ENCODE measurements around the gene SAG. TPM values are rescaled to one million over a fixed set of nuclear protein-coding genes. Genes with fewer than 3 reads are reported as not detected.

The SAG gene
- total and polyA plus RNA-seq, 2 experiments from 2014 or later: 0.47 TPM; not detected in 1

GRCh38 chr2:233285921-233286320, 21.7 kb upstream of the SAG start:
- no peak for TF ChIP-seq EZH2phosphoT487 (IDR thresholded peaks at IDR 0.05; ENCODE audit: low read depth, severe bottlenecking, unreplicated experiment)
- no peak for TF ChIP-seq EZH2 (IDR thresholded peaks at IDR 0.05; ENCODE audit: borderline replicate concordance)
- TF ChIP-seq CTCF (IDR thresholded peaks at IDR 0.05; ENCODE audit: poor library complexity): no peak
- no peaks in the 10 kb centered on the region for H3K79me2 ChIP-seq
- no peak overlapping the region for H3K4me3 ChIP-seq
- no peaks in the 10 kb centered on the region for H3K9me3 ChIP-seq (ENCODE audit: low read depth)
- H3K36me3 ChIP-seq (replicated peaks; ENCODE audit: insufficient read depth, low read depth): no peaks in the 10 kb centered on the region
- no peaks in the 10 kb centered on the region for H4K20me1 ChIP-seq (ENCODE audit: insufficient read depth, poor library complexity, severe bottlenecking)
- H3K4me2 ChIP-seq: no peak overlapping the region
- no peaks in the 10 kb centered on the region for H3K27me3 ChIP-seq
- H3K9me2 ChIP-seq (replicated peaks; ENCODE audit: insufficient read depth): no peaks in the 10 kb centered on the region
- H2AFZ ChIP-seq: no peak overlapping the region
- H3K27ac ChIP-seq: no peak overlapping the region
- DNase-seq (ENCODE audit: low spot score): no peak
- no peaks in the 10 kb centered on the region for H3K4me1 ChIP-seq (ENCODE audit: insufficient read depth)
- WGBS (ENCODE audit: low lambda C conversion rate, missing lambda C conversion rate): 91% methylated on average over 5 of the region's 5 CpGs

GRCh38 chr2:233287871-233288270, 19.7 kb upstream of the SAG start:
- H3K9me2 ChIP-seq (replicated peaks; ENCODE audit: insufficient read depth): no peaks in the 10 kb centered on the region
- DNase-seq (ENCODE audit: low spot score): no peak
- H3K36me3 ChIP-seq (replicated peaks; ENCODE audit: insufficient read depth, low read depth): no peaks in the 10 kb centered on the region
- H3K27ac ChIP-seq: no peak overlapping the region
- no peaks in the 10 kb centered on the region for H3K27me3 ChIP-seq
- H3K4me1 ChIP-seq (ENCODE audit: insufficient read depth): no peaks in the 10 kb centered on the region
- H2AFZ ChIP-seq: no peak overlapping the region
- no peaks in the 10 kb centered on the region for H3K9me3 ChIP-seq (ENCODE audit: low read depth)
- WGBS (ENCODE audit: low lambda C conversion rate, missing lambda C conversion rate): 98% methylated on average over 6 of the region's 6 CpGs
- H3K4me2 ChIP-seq: no peak overlapping the region
- no peaks in the 10 kb centered on the region for H4K20me1 ChIP-seq (ENCODE audit: insufficient read depth, poor library complexity, severe bottlenecking)
- TF ChIP-seq EZH2 (IDR thresholded peaks at IDR 0.05; ENCODE audit: borderline replicate concordance) (no peak), EZH2phosphoT487 (IDR thresholded peaks at IDR 0.05; ENCODE audit: low read depth, severe bottlenecking, unreplicated experiment) (no peak)
- H3K4me3 ChIP-seq: no peak overlapping the region
- H3K79me2 ChIP-seq: no peaks in the 10 kb centered on the region

GRCh38 chr2:233288663-233289062, 19.0 kb upstream of the SAG start:
- H3K4me1 ChIP-seq (ENCODE audit: insufficient read depth): no peaks in the 10 kb centered on the region
- no peaks in the 10 kb centered on the region for H3K27me3 ChIP-seq
- H3K9me3 ChIP-seq (ENCODE audit: low read depth): no peaks in the 10 kb centered on the region
- DNase-seq (ENCODE audit: low spot score): no peak
- no peaks in the 10 kb centered on the region for H3K9me2 ChIP-seq (replicated peaks; ENCODE audit: insufficient read depth)
- H3K4me3 ChIP-seq: no peak overlapping the region
- H3K36me3 ChIP-seq (replicated peaks; ENCODE audit: insufficient read depth, low read depth): no peaks in the 10 kb centered on the region
- H3K4me2 ChIP-seq: no peak overlapping the region
- no peaks in the 10 kb centered on the region for H3K79me2 ChIP-seq
- WGBS (ENCODE audit: low lambda C conversion rate, missing lambda C conversion rate): 73% methylated on average over 5 of the region's 5 CpGs
- TF ChIP-seq EZH2phosphoT487 (IDR thresholded peaks at IDR 0.05; ENCODE audit: low read depth, severe bottlenecking, unreplicated experiment) (no peak), CTCF (IDR thresholded peaks at IDR 0.05; ENCODE audit: poor library complexity) (no peak), EZH2 (IDR thresholded peaks at IDR 0.05; ENCODE audit: borderline replicate concordance) (no peak)
- no peak overlapping the region for H3K27ac ChIP-seq
- no peak overlapping the region for H2AFZ ChIP-seq
- H4K20me1 ChIP-seq (ENCODE audit: insufficient read depth, poor library complexity, severe bottlenecking): no peaks in the 10 kb centered on the region

GRCh38 chr2:233289648-233290047, 18.0 kb upstream of the SAG start:
- Histone ChIP-seq H2AFZ (no peak overlapping the region), H3K4me3 (no peak overlapping the region), H3K79me2 (no peaks in the 10 kb centered on the region), H3K4me1 (ENCODE audit: insufficient read depth) (no peaks in the 10 kb centered on the region), H4K20me1 (ENCODE audit: insufficient read depth, poor library complexity, severe bottlenecking) (no peaks in the 10 kb centered on the region), H3K27ac (no peak overlapping the region), H3K36me3 (replicated peaks; ENCODE audit: insufficient read depth, low read depth) (no peaks in the 10 kb centered on the region), H3K9me2 (replicated peaks; ENCODE audit: insufficient read depth) (no peaks in the 10 kb centered on the region), H3K4me2 (no peak overlapping the region), H3K27me3 (no peaks in the 10 kb centered on the region), H3K9me3 (ENCODE audit: low read depth) (no peaks in the 10 kb centered on the region)
- 92% methylated on average over 12 of the region's 12 CpGs for WGBS (ENCODE audit: low lambda C conversion rate, missing lambda C conversion rate)
- no peak for DNase-seq (ENCODE audit: low spot score)
- TF ChIP-seq CTCF (IDR thresholded peaks at IDR 0.05; ENCODE audit: poor library complexity) (no peak), EZH2 (IDR thresholded peaks at IDR 0.05; ENCODE audit: borderline replicate concordance) (no peak)

Measured in hepatocyte (in vitro differentiated cells).